Stimulated activated CD4-positive, alpha-beta T cell treated with anti-CD3 and anti-CD28 coated beads, Interleukin-1b, Interleukin-23, amount 100 ng/mL, for 4 hours (primary cell): Measurements from ENCODE around the gene TMEM52.

Experiments used
- DNase-seq, 2 donors: peaks; one replicate each; pipeline ENCODE4 v3.0.0-alpha.2; 2020; ENCODE audit warnings: low read depth in 2 of 2

TMEM52 gene

DNA sequence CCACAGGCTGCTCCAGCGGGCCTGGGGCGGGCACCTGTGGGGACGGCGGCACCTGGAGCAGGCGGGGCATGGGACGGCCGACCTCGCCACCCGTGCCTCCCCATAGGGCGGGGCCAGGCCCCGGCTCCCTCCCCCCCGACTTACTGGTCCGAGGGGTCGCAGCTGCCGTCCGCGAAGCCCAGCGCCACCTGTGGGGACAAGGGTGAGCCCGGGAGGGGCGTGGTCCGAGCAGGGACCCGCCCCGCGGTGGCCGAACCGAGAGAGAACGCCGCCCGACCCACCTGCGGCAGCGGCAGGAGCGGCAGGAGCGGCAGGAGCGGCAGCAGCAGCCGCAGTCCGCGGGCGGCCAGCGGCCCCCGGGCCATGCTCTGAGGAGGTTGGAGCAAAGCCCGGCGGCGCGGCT is at the start of gene TMEM52:
Gene TMEM52 (minus strand): TSS at position 379 of the 403 bp plus-strand sequence. CDS start 14 bp downstream, at position 365.
- DNase-seq, result no peak

DNA sequence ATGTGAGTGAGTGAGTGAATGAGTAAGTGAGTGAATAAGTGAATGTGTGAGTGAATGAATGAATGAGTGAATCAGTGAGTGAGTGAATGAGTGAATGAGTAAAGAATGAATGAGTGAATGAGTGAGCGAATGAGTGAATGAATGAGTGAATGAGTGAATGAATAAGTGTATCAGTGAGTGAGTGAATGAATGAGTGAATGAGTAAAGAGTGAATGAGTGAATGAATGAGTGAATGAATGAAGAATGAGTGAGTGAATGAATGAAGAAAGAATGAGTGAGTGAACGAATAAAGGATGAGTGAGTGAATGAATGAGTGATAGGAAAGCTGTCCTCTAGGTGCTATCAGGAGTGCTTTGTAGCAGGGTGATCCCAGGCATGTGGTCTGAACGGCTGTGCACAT is 48.8 kb upstream of the TMEM52 start:
- no peak for DNase-seq

DNA sequence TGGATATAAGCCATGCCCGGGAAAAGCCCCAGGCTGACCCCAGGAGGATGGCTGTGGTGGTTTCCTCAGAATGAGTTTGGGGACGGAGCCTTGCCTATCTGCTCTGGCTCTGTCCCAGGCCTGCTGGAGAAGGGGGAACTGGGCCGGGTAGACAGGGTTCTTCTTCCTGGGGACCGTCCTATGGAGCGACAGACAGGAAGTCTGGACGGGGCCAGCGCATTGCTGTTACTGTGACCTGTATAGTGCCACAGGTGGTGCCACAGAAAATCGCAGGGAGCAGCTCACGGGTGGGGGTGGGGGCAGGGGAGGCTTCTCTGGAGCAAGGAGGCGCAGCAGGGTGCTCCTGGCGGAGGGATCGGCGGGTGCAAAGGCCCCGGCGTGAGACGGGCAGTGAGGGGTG is 48.1 kb upstream of the TMEM52 start:
- no peak for DNase-seq

GRCh38 chr1:1966071-1966740 is 47.1 kb upstream of the TMEM52 start:
- no peak for DNase-seq

- DNase-seq, result no peak
Measured at GRCh38 chr1:1965546-1965945, 46.5 kb upstream of the TMEM52 start.

- DNase-seq, result no peak
Measured at GRCh38 chr1:1964811-1965210, 45.7 kb upstream of the TMEM52 start.

DNA sequence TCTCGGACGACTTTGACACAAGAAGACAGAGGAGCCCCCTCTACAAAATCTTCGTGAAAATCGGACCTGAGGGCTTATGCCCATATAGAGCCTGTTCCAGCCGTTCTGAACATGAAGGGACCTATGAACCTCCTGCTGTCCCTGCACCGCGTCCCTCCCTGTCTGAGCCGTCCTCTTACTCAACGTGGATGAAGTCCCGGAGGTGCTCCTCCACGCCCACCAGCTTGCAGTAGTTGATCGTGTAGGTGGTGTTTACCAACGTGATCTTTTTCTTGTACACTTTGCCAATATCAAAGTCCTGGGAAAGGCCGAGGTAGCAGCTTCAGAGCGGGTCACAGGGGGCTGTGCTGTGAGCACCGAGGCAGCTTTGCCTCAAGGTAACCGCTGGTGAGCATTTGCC is 44.5 kb upstream of the TMEM52 start:
- no peak for DNase-seq

DNA sequence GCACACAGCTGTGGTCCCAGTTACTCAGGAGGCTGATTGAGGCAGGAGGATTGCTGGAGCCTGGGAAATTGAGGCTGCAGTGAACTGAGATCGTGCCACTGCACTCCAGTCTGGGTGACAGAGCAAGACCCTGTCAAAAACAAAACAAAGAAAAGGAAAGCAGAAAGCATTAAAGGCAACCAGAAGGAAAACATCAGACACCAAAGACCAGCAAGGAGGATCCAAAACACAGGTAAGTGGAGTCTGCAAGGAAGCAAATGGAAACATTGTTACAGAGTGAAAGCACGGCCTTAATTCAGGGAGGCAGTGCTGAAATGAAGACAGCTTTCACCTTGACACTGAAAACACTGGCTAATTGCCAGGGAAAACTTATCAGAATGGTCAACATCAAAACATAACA is 43.7 kb upstream of the TMEM52 start:
- no peak for DNase-seq

GRCh38 chr1:1960480-1961196 is 41.6 kb upstream of the TMEM52 start:
- no peak for DNase-seq

GRCh38 chr1:1959840-1960479 is 40.9 kb upstream of the TMEM52 start:
- DNase-seq, result peak; percentile 61 to 68

GRCh38 chr1:1959459-1959839 is 40.4 kb upstream of the TMEM52 start:
- no peak for DNase-seq

DNA sequence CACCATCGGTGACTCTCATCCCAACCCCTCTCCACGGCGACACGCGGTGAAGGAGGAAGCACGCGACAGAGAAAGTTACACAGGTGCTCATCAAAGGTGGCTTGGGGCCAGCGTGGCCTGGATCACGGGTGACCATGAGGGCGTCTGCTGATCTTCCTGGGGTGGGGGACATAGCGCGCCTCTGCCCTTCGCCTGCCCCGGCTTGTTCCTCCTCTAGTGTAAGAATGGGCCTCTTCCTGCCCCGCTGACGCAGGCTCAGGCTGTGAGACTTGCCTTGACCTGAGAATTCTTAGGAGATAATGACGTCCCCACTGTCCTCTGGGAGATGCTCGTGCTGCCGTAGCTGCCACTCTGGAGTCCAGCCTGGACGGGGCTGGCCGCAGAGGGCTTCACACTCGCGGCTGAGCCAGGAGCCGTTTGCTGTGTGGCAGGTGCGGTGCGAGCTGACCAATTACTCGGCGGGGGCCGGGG is 39.0 kb upstream of the TMEM52 start:
- no peak for DNase-seq

DNA sequence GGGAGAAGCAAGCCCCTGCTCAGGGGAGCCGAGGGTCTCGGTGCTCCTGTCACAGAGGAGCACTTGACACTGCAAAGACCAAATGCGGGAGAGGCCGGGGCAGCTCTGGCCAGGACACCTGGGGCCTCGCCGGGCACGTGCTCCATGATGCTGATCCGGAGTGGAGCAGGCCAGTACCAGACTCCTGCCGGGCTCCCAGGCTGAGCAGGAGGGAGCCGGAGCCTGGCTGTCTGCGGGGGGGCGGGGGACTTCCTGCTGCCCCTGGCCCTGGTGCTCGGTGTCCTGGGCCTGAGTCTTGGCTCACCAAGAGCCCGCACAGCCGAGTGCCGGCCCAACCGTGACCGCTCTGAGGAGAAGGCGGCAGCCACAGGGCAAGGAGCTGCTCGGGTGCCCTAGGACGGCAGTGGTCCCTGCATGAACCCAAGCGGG is 38.5 kb upstream of the TMEM52 start:
- no peak for DNase-seq

GRCh38 chr1:1956586-1957532 is 37.8 kb upstream of the TMEM52 start:
- DNase-seq, result no peak

DNA sequence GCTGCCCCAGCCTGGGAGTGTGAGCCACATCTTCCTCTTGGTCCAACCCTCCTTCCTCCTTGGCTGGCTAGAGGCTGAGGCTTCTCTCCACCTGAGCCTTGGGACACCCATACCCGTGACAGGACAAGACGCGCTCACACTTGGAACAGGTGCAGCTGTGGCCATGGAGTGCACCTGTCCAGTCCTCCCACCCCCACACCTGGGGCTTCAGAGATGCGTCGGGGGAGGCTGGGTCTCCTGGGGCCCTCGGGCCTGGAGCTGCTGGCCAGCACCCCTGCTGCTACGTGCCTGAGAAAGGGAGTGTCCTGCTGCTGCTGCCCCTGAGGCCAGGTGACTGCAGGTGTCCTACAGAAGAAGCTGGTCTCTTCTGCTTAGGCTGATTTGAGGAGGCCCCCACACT is 37.0 kb upstream of the TMEM52 start:
- DNase-seq, result no peak

- no peak for DNase-seq
Measured at GRCh38 chr1:1955621-1956094, 36.6 kb upstream of the TMEM52 start.

GRCh38 chr1:1954831-1955441 is 35.9 kb upstream of the TMEM52 start:
- no peak for DNase-seq

DNA sequence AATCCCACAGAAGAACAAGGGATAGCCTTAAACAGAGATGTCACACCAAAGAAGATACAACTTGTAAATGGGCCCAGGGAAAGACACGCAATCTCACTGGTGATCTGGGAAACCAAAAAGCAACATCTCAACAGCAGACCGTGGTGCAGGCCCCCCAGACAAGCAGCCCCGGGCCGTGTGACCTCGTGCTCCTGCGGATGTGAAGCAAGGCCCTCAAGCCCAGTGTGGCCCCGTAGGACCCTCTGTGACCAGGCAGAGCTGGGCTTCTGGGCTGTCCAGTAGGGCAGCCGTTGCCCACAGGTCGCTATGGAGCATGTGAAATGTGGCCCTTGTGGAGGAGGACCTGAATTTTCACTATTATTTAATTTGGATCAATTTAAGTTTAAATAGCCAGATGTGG is 34.9 kb upstream of the TMEM52 start:
- no peak for DNase-seq

- DNase-seq, result no peak
Measured at GRCh38 chr1:1950940-1951339, 31.9 kb upstream of the TMEM52 start.

DNA sequence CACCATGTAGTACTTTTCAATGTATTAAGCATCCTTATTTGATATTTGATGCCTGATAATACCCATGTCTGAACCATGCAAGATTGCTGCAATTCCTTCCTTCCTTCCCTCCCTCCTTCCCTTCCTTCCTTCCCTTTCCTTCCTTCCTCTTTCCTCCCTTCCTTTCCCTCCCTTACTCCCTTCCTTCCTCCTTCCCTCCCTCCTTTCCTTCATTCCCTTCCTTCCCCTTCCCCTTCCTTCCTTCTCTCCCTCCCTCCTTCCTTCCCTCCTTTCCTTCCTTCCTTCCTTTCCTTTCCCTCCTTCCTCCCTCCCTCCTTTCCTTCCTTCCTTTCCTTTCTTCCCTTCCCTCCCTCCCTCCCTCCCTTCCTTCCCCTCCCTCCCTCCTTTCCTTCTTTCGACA is 29.7 kb upstream of the TMEM52 start:
- no peak for DNase-seq

DNA sequence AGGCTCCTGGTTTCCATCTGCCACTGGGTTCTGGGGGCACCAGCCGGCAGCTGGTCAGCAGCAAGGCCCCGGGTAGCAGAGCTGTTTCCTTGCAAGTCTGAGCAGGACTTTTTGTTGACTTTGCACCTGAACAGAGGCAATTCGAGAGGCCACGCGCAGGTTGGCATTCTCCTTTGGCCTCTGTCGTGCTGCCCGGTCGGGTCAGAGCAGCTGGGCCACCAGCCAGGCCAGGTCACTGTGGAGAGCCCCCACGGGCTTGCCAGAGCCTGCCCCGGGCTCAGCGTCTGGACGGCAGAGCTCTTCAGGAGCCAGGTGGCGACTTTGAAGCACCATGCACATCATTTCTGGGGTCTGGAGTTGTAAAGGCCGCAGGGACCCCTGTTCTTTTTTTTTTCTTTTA is 28.4 kb upstream of the TMEM52 start:
- no peak for DNase-seq
